Endothelial cell of umbilical vein (primary cell): ENCODE data around the gene ADGRG2. TPM values are rescaled to one million over a fixed set of nuclear protein-coding genes. Genes with fewer than 3 reads are reported as not detected.

ENCODE experiments used
- BruUV-seq: library from RNA; stranded (reverse); fragments of 400-500 nt; replicated peaks from 2 replicates; lab custom pipeline; 2021; lab: Mats Ljungman, UMichigan
- CTCF ChIA-PET: fragments of 300-600, 350-600 bp; sonication (Branson Sonifier 250); formaldehyde crosslinking; loops from one replicate; lab custom pipeline; 2021; ENCODE audit warnings: antibody characterized with exemption, inconsistent platforms; lab: Charles Lee
- POLR2A ChIA-PET: fragments of 300-600, 350-600 bp; sonication (Branson Sonifier 250); formaldehyde crosslinking; loops from one replicate; lab custom pipeline; 2021; ENCODE audit warnings: antibody characterized with exemption, inconsistent platforms; lab: Charles Lee
- DNase-seq: peaks from one replicate; pipeline ENCODE4 v3.0.0-alpha.2; 2011; ENCODE audit warnings: low read depth, low spot score
- FAIRE-seq: peaks from 2 replicates; lab custom pipeline; 2011; peaks lifted over from hg19 to GRCh38; lab: Jason Lieb, UNC
- H2AFZ ChIP-seq: 2 replicates; pipeline ENCODE4 v1.6.0; 2012; ENCODE audit warnings: low read depth, low read length, control low read depth, inconsistent platforms
- H3K27ac ChIP-seq: 2 replicates; pipeline ENCODE4 v1.5.1; 2011; ENCODE audit warnings: low read depth, mild to moderate bottlenecking, control low read depth, low read length, moderate library complexity; ENCODE audit not compliant: insufficient read depth
- H3K27me3 ChIP-seq, 2 experiments: 2 replicates each; pipeline versions ENCODE4 v1.6.0 to v1.6.1; 2011; ENCODE audit warnings: low read length in 2 of 2, mixed read lengths in 1 of 2; ENCODE audit not compliant: control insufficient read depth in 2 of 2, insufficient read depth in 2 of 2
- H3K36me3 ChIP-seq, 2 experiments: 2 replicates in 1 of 2; 3 replicates in 1 of 2; pipeline ENCODE4 v1.5.1; 2011; ENCODE audit warnings: low read length in 2 of 2, mild to moderate bottlenecking in 1 of 2, moderate library complexity in 1 of 2; ENCODE audit not compliant: control insufficient read depth in 2 of 2, insufficient read depth in 2 of 2; ENCODE audit errors: extremely low read depth in 1 of 2
- H3K4me1 ChIP-seq: 3 replicates; pipeline ENCODE4 v1.5.1; 2011; ENCODE audit warnings: mild to moderate bottlenecking, low read length; ENCODE audit not compliant: control insufficient read depth, insufficient read depth; ENCODE audit errors: extremely low read depth
- H3K4me2 ChIP-seq: 2 replicates; pipeline ENCODE4 v1.6.1; 2011; ENCODE audit warnings: low read length, control low read depth, mixed read lengths; ENCODE audit not compliant: insufficient read depth
- H3K4me3 ChIP-seq, 3 experiments: fragments of 200-600 bp in 1 of 3; sonication (generic), shearing (Covaris generic) in 1 of 3; replicated peaks in 1 of 3; 2 replicates each; pipeline ENCODE4 v1.5.1; 2011 to 2016; ENCODE audit warnings: control low read depth in 3 of 3, low read length in 3 of 3, mild to moderate bottlenecking in 2 of 3, inconsistent platforms in 1 of 3, low read depth in 1 of 3, moderate library complexity in 1 of 3; ENCODE audit not compliant: insufficient read depth in 1 of 3
- H3K79me2 ChIP-seq: 2 replicates; pipeline ENCODE4 v1.6.0; 2012; ENCODE audit warnings: low read length, inconsistent platforms; ENCODE audit not compliant: control insufficient read depth, insufficient read depth
- H3K9ac ChIP-seq: replicated peaks from 2 replicates; pipeline ENCODE3; 2011; ENCODE audit warnings: low read length, control low read depth; ENCODE audit not compliant: insufficient read depth; ENCODE audit errors: extremely low read depth
- H3K9me1 ChIP-seq: replicated peaks from 3 replicates; pipeline ENCODE4 v1.6.0; 2011; ENCODE audit warnings: mild to moderate bottlenecking, low read length; ENCODE audit not compliant: control insufficient read depth, insufficient read depth; ENCODE audit errors: extremely low read depth
- H3K9me3 ChIP-seq: replicated peaks from 2 replicates; pipeline ENCODE4 v1.5.1; 2012; ENCODE audit warnings: low read length, inconsistent platforms; ENCODE audit not compliant: control insufficient read depth, insufficient read depth
- H4K20me1 ChIP-seq: replicated peaks from 2 replicates; pipeline ENCODE3; 2011; ENCODE audit warnings: mild to moderate bottlenecking, low read length; ENCODE audit not compliant: control insufficient read depth, insufficient read depth; ENCODE audit errors: extremely low read depth
- EZH2 ChIP-seq: IDR thresholded peaks from 2 replicates; pipeline ENCODE4 v1.6.1; 2012; ENCODE audit warnings: borderline replicate concordance, low read depth, mild to moderate bottlenecking, moderate library complexity, low read length, inconsistent platforms; ENCODE audit not compliant: severe bottlenecking
- FOS ChIP-seq: IDR thresholded peaks from 2 replicates; pipeline ENCODE4 v1.6.1; 2011; ENCODE audit warnings: mild to moderate bottlenecking, low read length, moderate library complexity, borderline replicate concordance; ENCODE audit not compliant: insufficient read depth
- GATA2 ChIP-seq: IDR thresholded peaks from 2 replicates; pipeline ENCODE4 v1.7.0; 2011; ENCODE audit warnings: low read depth, mild to moderate bottlenecking, moderate library complexity, mixed read lengths, low read length; ENCODE audit not compliant: insufficient read length, insufficient read depth
- JUN ChIP-seq: IDR thresholded peaks from 2 replicates; pipeline ENCODE4 v1.6.1; 2011; ENCODE audit warnings: borderline replicate concordance, low read depth; ENCODE audit not compliant: insufficient read length, insufficient read depth
- MYC ChIP-seq: IDR thresholded peaks from one replicate; pipeline ENCODE4 v1.6.1; 2011; ENCODE audit warnings: mild to moderate bottlenecking, low read depth, low read length
- POLR2A ChIP-seq: IDR thresholded peaks from 2 replicates; pipeline ENCODE4 v1.6.1; 2012; ENCODE audit warnings: low read depth, mild to moderate bottlenecking, control low read depth, low read length
- POLR2AphosphoS5 ChIP-seq: IDR thresholded peaks from 2 replicates; pipeline ENCODE4 v1.6.1; 2012; ENCODE audit warnings: low read depth, mild to moderate bottlenecking, control low read depth, low read length, moderate library complexity; ENCODE audit not compliant: insufficient read depth
- dilution Hi-C: fragments of 300-500 bp; cut with MboI; formaldehyde crosslinking; loops from one replicate; pipeline ENCODE4 v1.15.0; 2019; ENCODE audit warnings: low sequenced_read_pairs; ENCODE audit not compliant: extremely low pct_ligation_motif_present
- intact Hi-C: fragments of 100-400 bp; cut with micrococcal nuclease; formaldehyde crosslinking; loops from one replicate; pipeline ENCODE4 v1.10.0; 2022
- polyA plus RNA-seq, 4 experiments: library from polyadenylated mRNA; depleted of rRNA in 3 of 4; stranded (reverse) in 3 of 4; unstranded in 1 of 4; fragments of >200 nt; gene quantifications; 2 replicates each; pipeline versions ENCODE4 v1.2.1 to v1.2.3, GENCODE V29; 2011 to 2012; ENCODE audit warnings: missing spikeins in 1 of 4
- total RNA-seq: library from RNA; stranded (reverse); gene quantifications from 2 replicates; pipeline ENCODE4 v1.2.3, GENCODE V29; 2021
- TF ChIP-seq, protein P1 (sequence below): IDR thresholded peaks from 2 replicates; pipeline ENCODE4 v1.6.1; 2011; ENCODE audit not compliant: insufficient read depth, insufficient read length
- TF ChIP-seq, protein P2 (sequence below), 2 donors: IDR thresholded peaks; 1 replicate in 1 of 2; 2 replicates in 1 of 2; pipeline ENCODE4 v1.5.1; 2011; ENCODE audit warnings: low read length in 2 of 2, mild to moderate bottlenecking in 2 of 2, moderate library complexity in 2 of 2, control low read depth in 1 of 2, inconsistent platforms in 1 of 2, low read depth in 1 of 2; ENCODE audit not compliant: insufficient read depth in 1 of 2; ENCODE audit errors: extremely low read depth in 1 of 2

ADGRG2 gene
- total and polyA plus RNA-seq, 2 donors (not counting 3 experiments of a cell fraction or from before 2014, with no cell fraction given) = not detected

DNA sequence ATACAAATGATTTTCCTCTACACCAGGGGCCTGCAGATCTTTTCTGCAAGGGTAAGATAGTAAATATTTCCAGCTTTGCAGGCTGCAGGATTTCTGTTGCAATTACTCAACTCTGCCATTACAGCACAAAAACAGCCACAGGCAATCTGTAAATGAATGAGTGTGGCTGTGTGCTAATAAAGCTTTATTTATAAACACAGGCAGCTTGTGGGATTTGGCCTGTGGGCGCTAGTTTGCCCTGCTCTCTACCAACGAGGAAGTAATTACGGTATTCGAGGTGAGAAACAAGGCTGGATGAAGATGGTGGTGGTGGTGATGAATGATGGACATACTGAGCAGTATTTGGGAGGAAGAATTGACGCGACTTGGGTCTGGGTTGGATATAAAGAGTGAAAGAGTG lies 30.7 kb downstream of the ADGRG2 start:
- TF ChIP-seq, protein P1, sequence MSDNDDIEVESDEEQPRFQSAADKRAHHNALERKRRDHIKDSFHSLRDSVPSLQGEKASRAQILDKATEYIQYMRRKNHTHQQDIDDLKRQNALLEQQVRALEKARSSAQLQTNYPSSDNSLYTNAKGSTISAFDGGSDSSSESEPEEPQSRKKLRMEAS = no peak
- TF ChIP-seq MYC = no peak
- TF ChIP-seq, protein P2, sequence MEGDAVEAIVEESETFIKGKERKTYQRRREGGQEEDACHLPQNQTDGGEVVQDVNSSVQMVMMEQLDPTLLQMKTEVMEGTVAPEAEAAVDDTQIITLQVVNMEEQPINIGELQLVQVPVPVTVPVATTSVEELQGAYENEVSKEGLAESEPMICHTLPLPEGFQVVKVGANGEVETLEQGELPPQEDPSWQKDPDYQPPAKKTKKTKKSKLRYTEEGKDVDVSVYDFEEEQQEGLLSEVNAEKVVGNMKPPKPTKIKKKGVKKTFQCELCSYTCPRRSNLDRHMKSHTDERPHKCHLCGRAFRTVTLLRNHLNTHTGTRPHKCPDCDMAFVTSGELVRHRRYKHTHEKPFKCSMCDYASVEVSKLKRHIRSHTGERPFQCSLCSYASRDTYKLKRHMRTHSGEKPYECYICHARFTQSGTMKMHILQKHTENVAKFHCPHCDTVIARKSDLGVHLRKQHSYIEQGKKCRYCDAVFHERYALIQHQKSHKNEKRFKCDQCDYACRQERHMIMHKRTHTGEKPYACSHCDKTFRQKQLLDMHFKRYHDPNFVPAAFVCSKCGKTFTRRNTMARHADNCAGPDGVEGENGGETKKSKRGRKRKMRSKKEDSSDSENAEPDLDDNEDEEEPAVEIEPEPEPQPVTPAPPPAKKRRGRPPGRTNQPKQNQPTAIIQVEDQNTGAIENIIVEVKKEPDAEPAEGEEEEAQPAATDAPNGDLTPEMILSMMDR (IDR thresholded peaks at IDR 0.05; ENCODE audit: extremely low read depth in 1 of 2, insufficient read depth in 1 of 2, low read depth in 1 of 2, low read length in 2 of 2) = no peak
- TF ChIP-seq FOS = no peak
- no peak for TF ChIP-seq POLR2AphosphoS5
- no peak for TF ChIP-seq GATA2
- no peak for TF ChIP-seq EZH2
- TF ChIP-seq JUN = no peak
- TF ChIP-seq POLR2A = no peak
- Histone ChIP-seq H3K36me3 (no peaks in the 10 kb centered on the region), H3K27me3 (no peaks in the 10 kb centered on the region), H3K9me3 (no peaks in the 10 kb centered on the region), H3K79me2 (no peaks in the 10 kb centered on the region), H3K27ac (no peak overlapping the region), H3K9me1 (no peaks in the 10 kb centered on the region), H3K4me3 (no peak overlapping the region), H2AFZ (no peak overlapping the region), H3K4me2 (no peak overlapping the region), H4K20me1 (no peaks in the 10 kb centered on the region), H3K9ac (no peak overlapping the region), H3K4me1 (no peaks in the 10 kb centered on the region)
- dilution Hi-C loops (no loop called here), intact Hi-C loops (no loop called here)
- ChIA-PET CTCF (no interaction called here), POLR2A (no interaction called here)
- DNase-seq = no peak
- no TSS peak for BruUV-seq
- no peak for FAIRE-seq
